ENCODE measurements around the gene FTH1.

DNA sequence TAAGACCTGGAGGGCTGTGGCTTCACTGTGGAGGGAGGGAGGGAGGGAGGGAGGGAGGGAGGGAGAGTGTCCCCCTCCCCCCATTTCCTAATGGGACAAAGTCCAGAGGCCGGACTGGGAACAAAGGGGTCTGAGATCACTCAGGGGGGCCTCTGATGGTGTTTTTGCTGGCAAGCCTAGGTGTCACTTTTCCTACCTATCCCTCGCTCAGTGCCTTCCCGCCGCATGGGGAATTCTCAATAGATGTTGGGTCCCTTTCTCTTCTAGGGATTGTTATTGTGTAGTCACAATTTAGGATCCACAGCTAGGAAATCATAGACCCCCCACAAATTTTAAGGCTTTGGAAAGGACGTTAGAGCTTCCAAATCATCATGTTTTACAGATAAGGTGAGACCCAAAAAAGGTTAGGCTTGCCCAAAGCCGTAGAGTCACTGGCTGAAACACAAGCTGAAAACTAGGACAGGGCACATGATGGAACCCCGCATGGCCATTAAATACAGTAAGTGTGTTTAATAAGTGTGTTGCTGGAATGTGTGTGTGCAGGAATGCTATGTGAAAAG is 4.8 kb upstream of the FTH1 start:
- TF ChIP-seq, protein P1, sequence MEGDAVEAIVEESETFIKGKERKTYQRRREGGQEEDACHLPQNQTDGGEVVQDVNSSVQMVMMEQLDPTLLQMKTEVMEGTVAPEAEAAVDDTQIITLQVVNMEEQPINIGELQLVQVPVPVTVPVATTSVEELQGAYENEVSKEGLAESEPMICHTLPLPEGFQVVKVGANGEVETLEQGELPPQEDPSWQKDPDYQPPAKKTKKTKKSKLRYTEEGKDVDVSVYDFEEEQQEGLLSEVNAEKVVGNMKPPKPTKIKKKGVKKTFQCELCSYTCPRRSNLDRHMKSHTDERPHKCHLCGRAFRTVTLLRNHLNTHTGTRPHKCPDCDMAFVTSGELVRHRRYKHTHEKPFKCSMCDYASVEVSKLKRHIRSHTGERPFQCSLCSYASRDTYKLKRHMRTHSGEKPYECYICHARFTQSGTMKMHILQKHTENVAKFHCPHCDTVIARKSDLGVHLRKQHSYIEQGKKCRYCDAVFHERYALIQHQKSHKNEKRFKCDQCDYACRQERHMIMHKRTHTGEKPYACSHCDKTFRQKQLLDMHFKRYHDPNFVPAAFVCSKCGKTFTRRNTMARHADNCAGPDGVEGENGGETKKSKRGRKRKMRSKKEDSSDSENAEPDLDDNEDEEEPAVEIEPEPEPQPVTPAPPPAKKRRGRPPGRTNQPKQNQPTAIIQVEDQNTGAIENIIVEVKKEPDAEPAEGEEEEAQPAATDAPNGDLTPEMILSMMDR (IDR thresholded peaks at IDR 0.05): no peak
- TF ChIP-seq POLR2AphosphoS5 (IDR thresholded peaks at IDR 0.05): no peak

All from transverse colon (tissue), 4 donors.